GM21528 (cell line): ENCODE data around the gene MMGT1.
"Not testable (repeated sequence)": the region's sequence is repeated elsewhere in the genome, so short reads cannot be mapped to it uniquely, and the experiment has no call there.

ENCODE experiments used
- ATAC-seq: cut with Tn5 transposase; IDR thresholded peaks from one replicate; pipeline ENCODE4 v1.9.1; 2021; ENCODE audit warnings: mild to moderate bottlenecking, moderate library complexity; ENCODE audit not compliant: unreplicated experiment, low FRiP score

Gene MMGT1

GRCh38 chrX:135931644-135932487, 41.9 kb downstream of the MMGT1 start:
- ATAC-seq: no peak

- no peak for ATAC-seq
Observed at GRCh38 chrX:135927897-135928296, 45.9 kb downstream of the MMGT1 start.

GRCh38 chrX:135923353-135923752, 50.4 kb downstream of the MMGT1 start:
- ATAC-seq: no peak

DNA sequence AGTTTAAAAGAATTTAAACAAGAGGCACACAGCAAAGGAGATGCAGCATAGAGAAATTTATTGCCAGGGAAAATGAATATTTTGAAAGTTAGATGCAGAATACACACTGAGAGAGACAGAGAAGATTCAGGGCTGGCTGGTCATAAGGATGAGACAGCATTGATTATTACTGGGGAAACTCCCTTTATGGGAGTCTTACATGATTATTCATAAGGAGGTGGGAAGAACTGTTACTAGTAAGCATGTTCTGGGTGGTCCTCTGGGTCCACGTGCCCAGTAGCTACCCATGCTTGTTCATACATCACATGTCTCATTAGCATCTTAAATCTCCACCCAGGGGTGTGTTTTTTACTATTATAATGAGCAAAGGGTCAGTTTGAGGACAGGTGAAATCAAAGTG, 53.3 kb downstream of the MMGT1 start:
- ATAC-seq: not testable (repeated sequence)

GRCh38 chrX:135914404-135914803, 59.4 kb downstream of the MMGT1 start:
- ATAC-seq: no peak
